AG04450 (cell line): Measurements from ENCODE around the gene IL23A. TPM values are rescaled to one million over a fixed set of nuclear protein-coding genes. Genes with fewer than 3 reads are reported as not detected.
A peak's percentile ranks its signal among the peaks of the same experiment; 100 is the strongest.

ENCODE experiments used
- CTCF ChIA-PET: fragments of 300-600, 350-600 bp; formaldehyde crosslinking; extraction: SDS; loops from one replicate; lab custom pipeline; 2022; ENCODE audit warnings: antibody characterized with exemption, inconsistent platforms; lab: Charles Lee
- POLR2A ChIA-PET: fragments of 350-600 bp; formaldehyde crosslinking; extraction: SDS; loops from one replicate; lab custom pipeline; 2021; ENCODE audit warnings: antibody characterized with exemption, inconsistent platforms; lab: Yijun Ruan, JAX
- DNase-seq: peaks from one replicate; pipeline ENCODE4 v3.0.0-alpha.2; 2011; ENCODE audit warnings: low read depth, low spot score
- H3K27ac ChIP-seq: one replicate; pipeline ENCODE4 v1.5.1; 2012; ENCODE audit warnings: low read depth, low read length, control low read depth
- H3K27me3 ChIP-seq: one replicate; pipeline ENCODE4 v1.6.0; 2012; ENCODE audit warnings: low read length; ENCODE audit not compliant: control insufficient read depth, insufficient read depth
- H3K4me3 ChIP-seq: 2 replicates; pipeline ENCODE4 v1.5.1; 2011; ENCODE audit warnings: mild to moderate bottlenecking, low read depth, low read length, control low read depth
- H3K9me3 ChIP-seq: 2 replicates; pipeline ENCODE4 v1.5.1; 2012; ENCODE audit warnings: low read length; ENCODE audit not compliant: control insufficient read depth, insufficient read depth
- CTCF ChIP-seq: IDR thresholded peaks from 2 replicates; pipeline ENCODE4 v1.5.1; 2011; ENCODE audit warnings: low read depth, low read length, control low read depth, inconsistent platforms
- polyA plus RNA-seq: library from polyadenylated mRNA; depleted of rRNA; stranded (reverse); fragments of >200 nt; gene quantifications from 2 replicates; pipeline ENCODE4 v1.2.3, GENCODE V29; 2011

The IL23A gene
- polyA plus RNA-seq, 1 experiment: not detected

DNA sequence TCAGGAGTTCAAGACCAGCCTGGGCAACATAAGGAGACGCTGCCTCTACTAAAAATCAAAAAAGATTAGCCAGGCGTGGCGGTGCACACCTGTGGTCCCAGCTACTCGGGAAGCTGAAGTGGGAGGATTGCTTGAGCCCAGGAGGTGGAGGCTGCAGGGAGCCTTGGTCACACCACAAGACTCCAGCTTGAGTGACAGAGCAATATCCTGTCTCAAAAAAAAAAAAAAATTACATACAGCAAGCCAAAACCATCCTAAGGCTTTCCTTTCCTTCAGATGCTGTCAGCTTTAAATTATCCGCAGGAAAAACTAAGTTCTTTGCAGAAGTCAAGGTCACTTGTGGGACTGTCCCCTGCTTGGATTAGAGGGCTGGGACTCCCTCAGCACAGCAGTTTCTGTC is 39.9 kb upstream of the IL23A start:
- no peak overlapping the region for H3K27ac ChIP-seq
- H3K9me3 ChIP-seq: no peaks in the 10 kb centered on the region
- H3K4me3 ChIP-seq: peak overlapping the region; percentile 93
- DNase-seq: no peak
- POLR2A ChIA-PET: interaction anchor here (0.6 to 2.2 kb wide), 6 partner anchors 9 to 187 kb away, joined by 3 to 6 read pairs (median 4); partner anchors contain the start of genes CNPY2 and STAT2
- CTCF ChIA-PET: interaction anchor here (1.0 to 2.3 kb wide), 4 partner anchors 10 to 165 kb away, joined by 3 to 9 read pairs (median 5); no protein-coding TSS in a partner anchor
- no peak for TF ChIP-seq CTCF
- no peaks in the 10 kb centered on the region for H3K27me3 ChIP-seq

DNA sequence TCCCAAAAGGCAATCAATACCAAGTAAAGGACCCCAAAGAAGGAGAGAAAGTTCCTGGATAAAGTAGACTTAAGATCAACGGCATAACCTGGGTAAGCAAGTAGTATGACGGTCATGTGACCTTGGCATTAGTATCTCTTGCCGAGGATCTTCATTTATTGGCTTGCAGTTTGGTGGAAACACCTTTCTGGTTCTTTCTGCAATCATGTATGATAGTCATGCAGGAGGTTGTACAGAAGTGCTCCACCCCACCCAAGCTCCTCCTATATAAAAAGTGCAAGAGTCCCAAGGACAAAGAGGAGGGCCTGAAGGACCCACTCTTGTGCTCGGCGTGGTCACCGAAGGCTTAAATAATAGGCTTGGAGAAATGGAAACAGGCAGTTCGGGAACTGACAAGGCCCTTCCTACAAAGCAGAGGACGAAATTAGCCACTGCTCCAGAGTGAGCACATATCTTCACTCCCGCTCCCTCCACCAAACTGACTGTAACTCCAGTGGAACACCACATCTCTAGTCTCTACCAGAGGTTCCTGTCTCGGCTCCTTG is 39.3 kb upstream of the IL23A start:
- Histone ChIP-seq H3K27me3 (no peaks in the 10 kb centered on the region), H3K9me3 (no peaks in the 10 kb centered on the region), H3K27ac (peak overlapping the region; percentile 80), H3K4me3 (peak overlapping the region; percentile 93)
- ChIA-PET POLR2A (interaction anchor here (0.6 to 2.2 kb wide), 5 partner anchors 12 to 187 kb away, joined by 3 to 6 read pairs (median 3); partner anchors contain the start of genes CNPY2 and STAT2), CTCF (interaction anchor here (1.7 to 2.3 kb wide), 2 partner anchors 9 to 13 kb away, joined by 5 read pairs; no protein-coding TSS in a partner anchor)
- no peak for TF ChIP-seq CTCF
- no peak for DNase-seq

- peak within 1 kb of the TSS; percentile 93 for H3K4me3 ChIP-seq
- TF ChIP-seq CTCF: no peak
- H3K9me3 ChIP-seq: no peaks in the 10 kb centered on the region
- H3K27me3 ChIP-seq: no peaks in the 10 kb centered on the region
- CTCF ChIA-PET: interaction anchor here (0.9 to 2.3 kb wide), 3 partner anchors 9 to 164 kb away, joined by 4 to 5 read pairs (median 5); no protein-coding TSS in a partner anchor
- POLR2A ChIA-PET: interaction anchor here (1.0 to 2.2 kb wide), 4 partner anchors 13 to 164 kb away, joined by 3 to 6 read pairs (median 4); partner anchors contain the start of genes CNPY2 and STAT2
- peak within 1 kb of the TSS; percentile 80 for H3K27ac ChIP-seq
- DNase-seq: peak; percentile 91
These were observed 38.6 kb upstream of the IL23A start, which contains the start of gene CS for GRCh38 chr12:56299853-56300643. Gene CS (minus strand): TSS chr12:56300330. CDS start chr12:56300201, 129 bp downstream.

DNA sequence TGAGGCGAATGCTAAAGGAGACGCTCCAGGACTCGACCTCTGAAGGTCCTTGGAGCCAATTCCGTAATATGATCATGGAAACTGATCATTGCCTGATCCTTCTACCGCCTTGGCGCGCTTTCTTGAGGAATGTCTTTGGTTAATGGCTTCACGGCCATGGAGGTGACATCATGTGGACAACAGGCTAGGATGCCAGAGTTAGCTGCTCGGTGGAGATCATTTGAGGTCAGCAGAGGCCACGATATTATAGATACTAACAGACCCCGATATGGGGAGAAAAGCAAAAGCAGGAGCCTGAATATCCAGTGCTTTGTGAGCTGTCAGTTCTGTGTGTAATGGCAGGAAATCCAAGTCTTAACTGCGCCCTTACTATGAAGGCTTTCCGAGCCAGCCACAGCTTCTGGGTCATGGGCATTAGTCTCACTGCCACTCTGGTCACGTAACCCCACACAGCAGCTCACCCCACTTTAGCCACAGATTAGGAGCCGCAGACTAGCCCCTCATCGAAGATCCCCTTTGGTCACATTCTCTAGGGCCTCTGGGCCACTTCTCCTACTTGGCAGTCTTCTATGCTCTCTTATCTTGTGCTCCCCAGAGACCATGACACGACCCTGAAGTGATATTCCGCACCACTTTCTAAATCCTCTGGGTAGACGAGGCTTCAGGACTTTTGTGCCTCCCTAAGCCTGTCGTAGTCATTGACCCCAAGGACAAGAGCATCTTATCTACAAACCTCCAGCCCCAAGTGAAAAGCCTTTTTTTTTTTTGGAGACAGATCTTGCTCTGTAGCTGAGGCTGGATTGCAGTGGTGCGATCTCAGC is 37.8 kb upstream of the IL23A start:
- POLR2A ChIA-PET: interaction anchor here (0.6 to 1.7 kb wide), 5 partner anchors 8 to 59 kb away, joined by 3 to 5 read pairs (median 4); partner anchors contain the start of gene STAT2
- no peaks in the 10 kb centered on the region for H3K27me3 ChIP-seq

More for the DNA sequence above, 37.8 kb upstream of the IL23A start:
- DNase-seq: no peak
- no peaks in the 10 kb centered on the region for H3K9me3 ChIP-seq
- peak overlapping the region; percentile 64 for H3K4me3 ChIP-seq
- TF ChIP-seq CTCF: no peak; the same call in 1 of the 2 replicates
- CTCF ChIA-PET: interaction anchor here (0.9 to 2.3 kb wide), 3 partner anchors 8 to 213 kb away, joined by 3 to 5 read pairs (median 4); no protein-coding TSS in a partner anchor
- H3K27ac ChIP-seq: peak overlapping the region; percentile 73
